ENCODE results near the gene TRAF7. TPM values are rescaled to one million over a fixed set of nuclear protein-coding genes. Genes with fewer than 3 reads are reported as not detected.
"Not testable (repeated sequence)": the region's sequence is repeated elsewhere in the genome, so short reads cannot be mapped to it uniquely, and the experiment has no call there.

The TRAF7 gene
- total RNA-seq, 2 donors from 2014 or later: 102 to 131 TPM

DNA sequence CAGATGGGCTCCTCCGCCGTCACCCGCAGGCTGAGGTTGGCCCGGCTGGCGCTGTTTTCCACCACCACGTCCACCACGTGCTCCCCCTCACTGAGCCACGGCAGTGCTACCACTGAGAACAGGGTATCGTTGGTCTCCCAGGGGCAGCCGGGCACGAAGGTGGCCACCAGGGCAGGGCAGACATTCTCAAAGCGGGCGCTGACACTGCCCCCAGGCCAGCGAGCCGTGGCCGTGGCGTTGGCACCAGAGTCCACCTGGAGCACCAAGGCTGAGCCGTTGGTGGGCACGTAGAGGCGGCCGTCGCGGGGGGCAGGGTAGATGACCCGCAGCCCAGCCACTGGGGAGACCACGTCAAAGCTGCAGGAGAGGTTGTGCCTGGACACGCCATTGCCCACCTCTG, 41.4 kb upstream of the TRAF7 start:
- H3K9ac ChIP-seq (ENCODE audit: low read depth in 2 of 2, low read length in 2 of 2); H3K27ac ChIP-seq; H3K4me3 ChIP-seq; H3K36me3 ChIP-seq; H3K9me3 ChIP-seq; DNase-seq; H3K27me3 ChIP-seq; H3K4me1 ChIP-seq; intact Hi-C loops (cut with DNase I): not testable (repeated sequence)

DNA sequence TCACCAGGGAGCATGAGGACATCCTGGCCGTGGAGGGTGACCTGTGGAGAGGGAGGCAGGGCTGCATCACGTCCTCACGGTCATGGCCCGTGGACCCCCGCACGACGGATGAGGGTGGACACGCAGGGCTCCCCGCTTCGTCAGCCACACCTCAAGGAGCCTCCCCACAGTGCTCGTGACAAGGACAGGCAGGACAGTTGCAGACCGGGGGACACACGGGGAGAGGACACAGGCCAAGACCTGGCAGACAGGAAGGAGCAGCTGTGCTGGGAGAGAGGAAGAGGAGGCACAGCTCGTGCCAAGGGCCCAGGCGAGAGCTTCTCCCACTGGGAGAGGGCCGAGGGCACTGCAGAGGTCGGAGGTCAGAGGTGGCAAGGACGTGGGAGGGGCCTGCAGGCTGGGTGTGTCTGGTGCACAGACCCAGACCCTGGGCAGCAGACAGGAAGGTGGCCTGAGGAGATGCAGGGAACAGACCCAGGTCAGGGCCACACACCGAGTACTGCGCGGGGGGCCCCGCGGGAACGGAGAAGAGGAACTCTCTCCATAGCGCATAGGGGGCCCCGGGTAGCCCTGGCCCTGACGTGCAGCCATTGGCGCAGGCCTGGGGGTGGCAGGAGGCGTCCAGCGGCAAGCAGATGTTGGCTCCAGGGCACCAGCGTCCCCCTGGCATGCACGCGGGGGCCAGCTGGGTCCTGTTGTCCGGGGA, 40.5 kb upstream of the TRAF7 start:
- DNase-seq; H3K9ac ChIP-seq (ENCODE audit: low read depth in 2 of 2, low read length in 2 of 2); H3K27me3 ChIP-seq; H3K9me3 ChIP-seq; H3K4me3 ChIP-seq; intact Hi-C loops (cut with DNase I); H3K36me3 ChIP-seq; H3K27ac ChIP-seq; H3K4me1 ChIP-seq: not testable (repeated sequence)

DNA sequence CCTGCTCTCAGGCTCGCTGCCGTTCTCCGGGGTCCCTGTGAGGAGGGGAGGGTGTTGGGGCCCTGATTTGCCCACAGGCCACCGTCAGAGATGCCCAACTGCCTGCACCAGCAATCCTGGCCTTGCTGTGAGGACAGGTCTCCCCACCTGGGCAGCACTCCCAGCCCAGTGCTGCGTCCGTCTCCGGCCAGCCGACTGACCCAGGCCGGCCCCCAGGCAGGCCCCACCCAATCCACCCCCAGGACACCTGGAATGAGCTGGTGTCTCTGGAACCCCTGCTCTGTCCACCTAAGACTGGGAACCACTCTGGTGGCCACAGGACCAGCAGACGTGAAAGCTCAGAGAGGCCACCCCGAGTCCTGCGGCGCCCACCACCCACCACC, 40.0 kb upstream of the TRAF7 start:
- no peak overlapping the region for H3K27ac ChIP-seq
- no peak for DNase-seq
- no peaks in the 10 kb centered on the region for H3K9me3 ChIP-seq
- H3K9ac ChIP-seq (ENCODE audit: low read depth in 2 of 2, low read length in 2 of 2): no peak overlapping the region
- intact Hi-C loops (cut with DNase I): no loop called here
- no peaks in the 10 kb centered on the region for H3K27me3 ChIP-seq
- TF ChIP-seq, protein P1, sequence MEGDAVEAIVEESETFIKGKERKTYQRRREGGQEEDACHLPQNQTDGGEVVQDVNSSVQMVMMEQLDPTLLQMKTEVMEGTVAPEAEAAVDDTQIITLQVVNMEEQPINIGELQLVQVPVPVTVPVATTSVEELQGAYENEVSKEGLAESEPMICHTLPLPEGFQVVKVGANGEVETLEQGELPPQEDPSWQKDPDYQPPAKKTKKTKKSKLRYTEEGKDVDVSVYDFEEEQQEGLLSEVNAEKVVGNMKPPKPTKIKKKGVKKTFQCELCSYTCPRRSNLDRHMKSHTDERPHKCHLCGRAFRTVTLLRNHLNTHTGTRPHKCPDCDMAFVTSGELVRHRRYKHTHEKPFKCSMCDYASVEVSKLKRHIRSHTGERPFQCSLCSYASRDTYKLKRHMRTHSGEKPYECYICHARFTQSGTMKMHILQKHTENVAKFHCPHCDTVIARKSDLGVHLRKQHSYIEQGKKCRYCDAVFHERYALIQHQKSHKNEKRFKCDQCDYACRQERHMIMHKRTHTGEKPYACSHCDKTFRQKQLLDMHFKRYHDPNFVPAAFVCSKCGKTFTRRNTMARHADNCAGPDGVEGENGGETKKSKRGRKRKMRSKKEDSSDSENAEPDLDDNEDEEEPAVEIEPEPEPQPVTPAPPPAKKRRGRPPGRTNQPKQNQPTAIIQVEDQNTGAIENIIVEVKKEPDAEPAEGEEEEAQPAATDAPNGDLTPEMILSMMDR (IDR thresholded peaks at IDR 0.05): no peak
- no peaks in the 10 kb centered on the region for H3K36me3 ChIP-seq
- no peaks in the 10 kb centered on the region for H3K4me1 ChIP-seq
- H3K4me3 ChIP-seq: no peak overlapping the region

DNA sequence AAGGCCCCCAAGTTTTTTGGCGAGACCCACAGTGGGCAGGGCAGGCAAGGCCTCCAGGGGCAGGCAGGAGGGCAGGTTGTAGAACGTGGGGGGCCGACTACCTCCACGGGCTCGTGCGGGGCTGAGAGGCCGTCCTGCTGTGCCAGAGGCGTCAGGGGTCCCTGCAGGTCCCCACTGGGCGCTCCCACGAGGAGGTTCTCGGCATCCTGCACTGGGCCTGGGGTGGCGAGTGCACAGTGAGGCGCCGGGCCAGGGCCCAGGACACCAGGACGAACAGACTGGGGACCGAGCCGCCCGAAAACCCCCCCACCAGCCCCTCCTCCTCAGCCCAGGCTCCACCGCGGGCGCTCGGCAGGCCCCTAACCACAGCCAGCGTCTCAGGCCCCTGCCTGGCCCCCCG, 39.2 kb upstream of the TRAF7 start:
- H3K36me3 ChIP-seq; H3K9me3 ChIP-seq; intact Hi-C loops (cut with DNase I); H3K4me3 ChIP-seq; H3K27me3 ChIP-seq; H3K9ac ChIP-seq (ENCODE audit: low read depth in 2 of 2, low read length in 2 of 2); H3K27ac ChIP-seq; DNase-seq; H3K4me1 ChIP-seq: not testable (repeated sequence)

DNA sequence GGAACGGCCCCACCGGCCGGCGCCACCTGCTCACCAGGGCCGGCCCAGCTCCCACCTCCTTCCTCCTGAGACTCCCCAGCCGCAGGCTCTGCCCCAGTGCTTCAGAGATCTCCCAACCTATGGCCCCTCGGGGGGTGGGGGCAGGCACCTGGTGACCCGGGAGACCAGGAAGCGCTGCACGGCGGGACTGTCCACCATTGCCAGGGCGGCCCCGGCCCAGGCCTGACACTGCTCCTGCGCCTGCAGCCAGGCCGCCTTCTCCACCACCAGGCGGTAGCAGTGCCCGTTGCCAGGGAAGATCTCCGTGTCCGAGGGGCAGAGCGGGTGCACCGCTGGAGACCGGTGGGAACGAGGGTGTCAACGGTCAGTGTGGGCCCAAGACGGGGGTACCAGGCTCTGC, 38.2 kb upstream of the TRAF7 start:
- H3K27me3 ChIP-seq; H3K36me3 ChIP-seq; H3K9ac ChIP-seq (ENCODE audit: low read depth in 2 of 2, low read length in 2 of 2); H3K9me3 ChIP-seq; H3K27ac ChIP-seq; H3K4me3 ChIP-seq; H3K4me1 ChIP-seq; DNase-seq; intact Hi-C loops (cut with DNase I): not testable (repeated sequence)

DNA sequence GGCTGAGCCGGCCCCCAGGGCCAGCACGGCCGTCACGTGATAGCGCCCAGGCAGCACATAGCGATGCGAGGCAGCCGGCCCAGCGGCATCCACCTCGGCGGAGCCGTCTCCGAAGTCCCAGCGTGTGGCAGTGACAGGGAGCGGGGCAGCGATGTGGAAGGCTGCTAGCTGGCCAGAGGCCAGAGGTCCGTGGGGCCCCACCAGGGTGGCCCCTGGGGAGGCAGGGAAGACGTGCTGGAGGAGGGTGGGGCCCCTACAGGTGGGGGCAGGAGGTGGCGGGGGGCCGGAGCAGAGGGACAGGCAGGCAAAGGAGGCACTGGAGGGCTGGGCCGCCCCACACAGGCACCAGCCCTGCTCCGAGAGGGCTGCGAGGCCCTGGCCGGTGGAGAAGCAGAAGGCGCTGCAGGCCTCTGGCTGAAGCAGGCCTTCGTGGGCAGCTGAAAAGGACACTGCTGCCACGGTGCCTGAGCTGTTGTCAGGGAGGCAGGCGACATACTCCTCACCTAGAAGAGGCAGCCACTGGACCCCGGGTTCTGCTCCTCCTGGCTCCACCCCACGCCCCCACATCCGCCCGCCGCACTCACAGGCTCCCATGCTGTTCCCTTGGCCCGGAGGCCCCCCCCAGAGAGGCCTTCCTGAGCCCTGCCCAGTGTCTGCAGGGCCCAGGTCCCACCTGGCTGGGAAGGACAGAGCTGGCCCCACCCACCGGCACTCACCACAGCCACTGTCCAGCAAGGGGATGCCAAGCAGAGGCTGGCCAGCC, 37.4 kb upstream of the TRAF7 start:
- H3K4me3 ChIP-seq; H3K9me3 ChIP-seq; H3K27me3 ChIP-seq; H3K36me3 ChIP-seq; H3K4me1 ChIP-seq; DNase-seq; H3K27ac ChIP-seq; H3K9ac ChIP-seq (ENCODE audit: low read depth in 2 of 2, low read length in 2 of 2); intact Hi-C loops (cut with DNase I): not testable (repeated sequence)

DNA sequence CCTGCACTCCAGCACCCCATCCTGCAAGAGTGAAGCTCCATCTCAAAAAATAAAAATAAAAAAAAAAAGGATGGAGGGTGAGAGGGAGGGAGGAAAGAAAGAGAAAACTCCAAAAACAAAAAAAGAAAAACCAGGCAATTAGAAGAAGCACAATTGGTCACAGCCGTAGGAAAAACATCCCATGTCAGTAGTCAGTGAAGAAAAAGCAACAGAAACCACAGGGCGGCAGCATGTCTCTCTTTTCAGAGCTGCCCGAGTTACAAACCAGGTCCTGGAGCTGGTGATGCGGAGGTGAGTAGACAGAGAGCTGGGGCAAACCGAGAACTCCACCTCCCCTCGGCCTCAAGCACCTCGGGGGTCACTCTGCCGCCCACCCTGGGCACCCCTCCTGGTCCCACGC, 34.3 kb upstream of the TRAF7 start:
- H3K4me3 ChIP-seq; H3K27me3 ChIP-seq; H3K27ac ChIP-seq; H3K9me3 ChIP-seq; H3K4me1 ChIP-seq; intact Hi-C loops (cut with DNase I); H3K36me3 ChIP-seq; H3K9ac ChIP-seq (ENCODE audit: low read depth in 2 of 2, low read length in 2 of 2); DNase-seq: not testable (repeated sequence)

DNA sequence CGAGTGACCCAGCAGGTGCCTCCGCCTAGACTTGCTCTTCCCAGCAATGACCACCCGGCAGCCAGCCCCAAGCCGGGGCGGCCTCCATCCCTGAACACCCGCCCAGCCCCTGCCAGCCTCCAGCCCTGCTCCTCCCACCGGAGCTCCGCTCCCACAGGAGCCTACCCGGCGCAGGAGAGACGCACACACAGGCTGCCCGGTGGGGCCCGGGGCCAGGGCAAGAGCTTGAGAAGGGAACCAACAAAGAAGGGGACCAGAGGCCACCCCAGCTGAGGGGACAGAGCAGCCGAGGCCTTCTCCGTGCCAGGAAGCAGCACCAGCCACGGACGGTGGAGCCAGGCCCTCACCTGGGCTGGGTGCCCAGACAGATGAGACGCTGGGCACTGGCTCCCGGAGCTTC, 33.7 kb upstream of the TRAF7 start:
- peaks cover 6% of the 10 kb centered on the region for H3K4me1 ChIP-seq
- H3K36me3 ChIP-seq: no peaks in the 10 kb centered on the region
- no peak overlapping the region for H3K27ac ChIP-seq
- intact Hi-C loops (cut with DNase I): no loop called here
- DNase-seq: no peak
- H3K9ac ChIP-seq (ENCODE audit: low read depth in 2 of 2, low read length in 2 of 2): no peak overlapping the region
- no peak overlapping the region for H3K4me3 ChIP-seq
- no peaks in the 10 kb centered on the region for H3K27me3 ChIP-seq
- TF ChIP-seq, protein P1 (IDR thresholded peaks at IDR 0.05): no peak
- H3K9me3 ChIP-seq: no peaks in the 10 kb centered on the region

Data from colonic mucosa (tissue), 4 donors.